Left lobe of liver (tissue), 2 donors: Measurements from ENCODE around the gene LONP2. TPM values are rescaled to one million over a fixed set of nuclear protein-coding genes. Genes with fewer than 3 reads are reported as not detected.
"Not testable (repeated sequence)": the region's sequence is repeated elsewhere in the genome, so short reads cannot be mapped to it uniquely, and the experiment has no call there.

Source experiments
- ATAC-seq: fragments of 200-7000 bp; cut with Tn5 transposase; one replicate; pipeline ENCODE4 v1.9.1; 2020; ENCODE audit warnings: mild to moderate bottlenecking, moderate library complexity
- DNase-seq: peaks from one replicate; pipeline ENCODE4 v3.0.0-alpha.2; 2020; ENCODE audit warnings: low spot score
- total RNA-seq: library from RNA; stranded (reverse); gene quantifications from one replicate; pipeline ENCODE4 v1.2.1, GENCODE V29; 2021
- donor health status: DM: no; HTN: no; CAD: no; lungs with moderate emphysema.
- donor health status: DM: no; HTN: yes; CAD: no.

Gene LONP2
- total RNA-seq, 1 donor from 2014 or later, result 162 TPM

DNA sequence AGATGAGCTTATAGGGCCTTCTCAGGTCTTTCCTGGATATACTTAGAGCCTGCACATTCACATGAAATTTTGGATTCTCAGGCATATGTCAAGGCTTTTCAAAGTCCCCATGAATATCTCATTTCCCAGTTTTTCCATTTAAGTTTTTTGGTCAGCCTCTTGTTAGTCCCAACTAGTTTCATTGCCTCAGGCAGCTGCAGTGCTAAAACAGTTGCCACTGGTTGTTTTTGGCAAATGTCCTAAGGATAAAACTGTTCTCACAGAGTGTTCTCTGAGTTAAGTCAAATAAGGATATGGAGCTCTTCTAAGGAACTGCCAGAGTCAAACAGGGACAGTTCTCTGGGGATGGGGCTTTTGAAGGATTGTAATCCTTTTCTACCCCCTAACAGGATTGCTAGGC is 43.1 kb downstream of the LONP2 start:
- no peak for DNase-seq
- ATAC-seq, result no peak

GRCh38 chr16:48291303-48291702 is 47.2 kb downstream of the LONP2 start:
- ATAC-seq, result no peak

DNA sequence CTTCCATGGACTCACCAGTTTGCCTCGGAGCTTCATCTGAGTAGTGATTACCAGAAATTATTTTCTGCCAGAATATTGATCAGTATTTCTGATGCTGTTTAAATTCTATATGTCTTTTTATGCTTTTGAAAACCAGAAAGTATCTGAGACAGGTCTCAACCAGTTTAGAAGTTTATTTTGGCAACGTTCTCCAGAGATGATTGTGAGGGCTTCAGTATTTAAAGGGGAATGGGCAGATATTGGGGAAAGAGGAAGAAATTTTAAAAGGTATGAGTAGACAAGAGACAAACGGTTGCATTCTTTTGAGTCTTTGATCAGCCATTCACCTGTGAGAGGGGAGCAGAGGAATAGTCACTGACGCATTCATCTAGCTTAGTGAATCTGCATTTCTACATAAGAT is 47.7 kb downstream of the LONP2 start:
- ATAC-seq (no peak), DNase-seq (no peak)

More at GRCh38 chr16:48291303-48291702, 47.2 kb downstream of the LONP2 start:
- no peak for DNase-seq

GRCh38 chr16:48292452-48292851 is 48.4 kb downstream of the LONP2 start:
- ATAC-seq, result no peak
- DNase-seq, result no peak

GRCh38 chr16:48294724-48295123 is 50.6 kb downstream of the LONP2 start:
- no peak for DNase-seq
- no peak for ATAC-seq

DNA sequence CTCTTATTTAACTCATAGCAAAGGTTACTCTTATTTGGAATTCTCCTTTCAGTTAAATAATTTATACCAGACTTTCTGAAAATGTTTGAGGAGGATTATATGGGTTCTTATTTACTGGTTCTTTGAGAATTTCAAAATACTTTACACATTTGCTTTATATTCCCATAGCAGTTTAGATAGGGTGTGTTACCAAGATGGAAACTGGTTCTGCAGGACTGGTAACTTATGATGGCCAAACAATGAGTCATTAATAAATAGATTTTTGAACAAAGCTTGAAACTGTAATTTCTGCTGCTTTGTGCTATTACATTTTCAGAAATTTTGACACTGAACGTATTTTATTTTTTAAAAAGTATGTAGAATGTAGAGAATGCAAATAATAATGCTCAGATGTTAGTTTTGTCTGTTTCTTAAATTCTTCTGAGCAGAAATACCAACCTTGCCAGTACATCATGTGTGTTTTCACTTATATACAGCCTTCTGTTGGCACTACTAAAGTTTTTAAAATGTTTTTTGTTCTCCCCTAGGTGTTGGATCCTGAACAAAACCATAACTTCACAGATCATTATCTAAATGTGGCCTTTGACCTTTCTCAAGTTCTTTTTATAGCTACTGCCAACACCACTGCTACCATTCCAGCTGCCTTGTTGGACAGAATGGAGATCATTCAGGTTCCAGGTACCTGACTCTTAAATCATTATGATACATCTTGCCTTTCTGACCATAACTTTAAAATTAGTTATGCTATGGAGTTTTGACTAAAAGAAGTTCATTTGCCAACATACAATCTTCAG is 51.6 kb downstream of the LONP2 start:
- ATAC-seq (no peak), DNase-seq (no peak)

- no peak for DNase-seq
- peak; percentile 28 for ATAC-seq
Observed at GRCh38 chr16:48299471-48299870, 55.4 kb downstream of the LONP2 start.

- peak; percentile 66 for ATAC-seq
Observed at GRCh38 chr16:48300391-48300856, 56.3 kb downstream of the LONP2 start.

GRCh38 chr16:48308535-48308934 is 64.4 kb downstream of the LONP2 start:
- no peak for ATAC-seq
- DNase-seq, result no peak

More at GRCh38 chr16:48300391-48300856, 56.3 kb downstream of the LONP2 start:
- no peak for DNase-seq

DNA sequence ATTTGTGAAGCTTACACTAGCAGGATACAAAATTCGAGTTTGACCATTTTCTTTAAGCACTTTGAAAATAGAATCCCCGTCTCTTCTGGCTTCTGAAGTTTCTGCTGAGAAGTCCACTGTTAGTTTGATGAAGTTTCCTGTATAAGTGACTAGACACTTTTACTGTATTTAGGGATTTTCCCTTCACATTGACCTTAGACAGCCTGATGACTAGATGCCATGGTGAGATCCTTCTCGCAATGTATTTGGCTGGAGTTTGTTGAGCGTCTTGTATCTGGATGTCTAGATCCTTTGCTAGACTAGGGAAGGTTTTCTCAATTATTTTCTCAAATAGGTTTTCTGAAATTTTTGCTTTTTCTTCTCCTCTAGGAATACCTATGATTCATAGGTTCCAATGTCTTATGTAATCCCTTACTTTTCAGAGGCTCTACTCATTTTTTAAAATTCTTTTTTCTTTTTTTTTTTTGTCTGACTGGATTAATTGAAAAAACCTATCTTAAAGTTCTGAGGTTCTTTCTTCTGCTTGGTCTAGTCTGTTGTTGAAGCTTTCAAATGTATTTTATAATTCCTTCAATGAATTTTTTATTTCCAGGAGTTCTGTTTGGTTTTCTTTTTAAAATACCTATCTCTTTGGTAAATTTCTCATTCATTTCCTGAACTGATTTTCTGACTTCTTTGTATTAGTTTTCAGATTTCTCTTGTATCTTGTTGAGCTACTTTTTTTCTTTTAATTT is 67.0 kb downstream of the LONP2 start:
- no peak for DNase-seq
- no peak for ATAC-seq

- DNase-seq, ATAC-seq: not testable (repeated sequence)
Observed at GRCh38 chr16:48313905-48314304, 69.8 kb downstream of the LONP2 start.

DNA sequence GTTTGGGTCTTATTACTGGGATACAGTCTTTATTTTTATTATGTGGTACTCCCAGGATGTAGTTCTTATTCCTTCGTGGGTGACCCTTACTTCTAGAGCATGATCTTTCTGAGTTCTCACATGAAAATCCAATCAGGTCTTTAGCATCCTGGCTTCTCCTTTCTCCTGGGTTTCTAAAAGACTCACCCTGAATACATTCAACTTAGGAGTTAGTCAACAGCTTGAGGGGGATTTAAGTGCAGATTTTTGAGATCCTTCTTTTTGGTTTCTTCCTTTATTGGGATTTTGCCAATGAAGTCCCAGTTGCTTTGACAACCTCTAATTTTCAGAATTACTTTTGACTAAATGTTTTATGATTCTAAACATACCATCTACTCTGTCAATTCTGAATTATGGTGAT is 72.9 kb downstream of the LONP2 start:
- no peak for DNase-seq
- no peak for ATAC-seq

DNA sequence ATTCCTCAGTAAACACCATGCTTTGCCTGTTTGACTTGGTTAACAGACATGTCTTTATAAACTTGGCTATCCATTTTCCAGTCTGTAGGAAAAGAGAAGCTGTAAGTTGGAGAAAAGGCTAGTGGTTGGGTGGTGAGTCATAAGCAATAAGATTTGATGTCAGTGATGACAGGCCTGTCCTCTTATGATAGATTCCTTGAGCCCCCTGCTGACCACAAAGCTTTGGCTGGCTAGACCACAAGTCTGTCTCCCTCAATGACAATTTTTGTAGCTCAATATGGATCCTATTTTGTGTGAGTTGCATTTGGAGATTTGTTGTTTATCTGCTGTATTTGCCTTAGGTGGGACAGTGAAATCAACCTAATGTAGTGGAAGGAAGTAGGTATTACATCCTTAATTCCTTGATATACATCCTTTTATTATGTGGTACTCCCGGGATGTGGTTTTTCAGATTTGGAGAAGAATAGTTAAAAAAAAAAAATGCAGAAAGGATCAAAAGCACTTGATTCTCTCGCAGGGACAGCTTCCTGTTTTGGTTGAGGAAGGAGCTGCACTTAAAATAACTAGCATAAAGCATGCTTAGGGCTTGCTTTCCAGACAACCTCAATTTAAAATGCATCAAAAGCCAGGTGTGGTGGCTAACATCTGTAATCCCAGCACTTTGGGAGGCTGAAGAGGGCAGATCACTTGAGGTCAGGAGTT is 73.7 kb downstream of the LONP2 start:
- DNase-seq, result no peak
- ATAC-seq, result no peak

DNA sequence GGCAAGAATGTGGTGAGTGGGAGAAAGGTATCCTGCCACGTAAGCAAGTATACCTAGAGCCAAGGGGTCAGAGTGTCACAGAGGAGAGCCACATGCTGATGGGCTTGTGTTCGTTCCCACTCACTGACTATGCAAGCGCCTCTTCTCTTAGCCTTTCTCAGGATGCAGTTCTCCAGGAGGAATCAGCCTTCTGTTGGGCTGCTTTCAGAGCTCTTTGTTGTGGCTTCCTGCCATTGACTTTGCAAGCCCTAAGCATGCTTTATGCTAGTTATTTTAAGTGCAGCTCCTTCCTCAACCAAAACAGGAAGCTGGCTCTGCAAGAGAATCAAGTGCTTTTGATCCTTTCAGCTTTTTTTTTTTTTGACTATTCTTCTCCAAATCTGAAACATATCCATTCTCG is 74.5 kb downstream of the LONP2 start:
- ATAC-seq, result peak; percentile 58
- no peak for DNase-seq

DNA sequence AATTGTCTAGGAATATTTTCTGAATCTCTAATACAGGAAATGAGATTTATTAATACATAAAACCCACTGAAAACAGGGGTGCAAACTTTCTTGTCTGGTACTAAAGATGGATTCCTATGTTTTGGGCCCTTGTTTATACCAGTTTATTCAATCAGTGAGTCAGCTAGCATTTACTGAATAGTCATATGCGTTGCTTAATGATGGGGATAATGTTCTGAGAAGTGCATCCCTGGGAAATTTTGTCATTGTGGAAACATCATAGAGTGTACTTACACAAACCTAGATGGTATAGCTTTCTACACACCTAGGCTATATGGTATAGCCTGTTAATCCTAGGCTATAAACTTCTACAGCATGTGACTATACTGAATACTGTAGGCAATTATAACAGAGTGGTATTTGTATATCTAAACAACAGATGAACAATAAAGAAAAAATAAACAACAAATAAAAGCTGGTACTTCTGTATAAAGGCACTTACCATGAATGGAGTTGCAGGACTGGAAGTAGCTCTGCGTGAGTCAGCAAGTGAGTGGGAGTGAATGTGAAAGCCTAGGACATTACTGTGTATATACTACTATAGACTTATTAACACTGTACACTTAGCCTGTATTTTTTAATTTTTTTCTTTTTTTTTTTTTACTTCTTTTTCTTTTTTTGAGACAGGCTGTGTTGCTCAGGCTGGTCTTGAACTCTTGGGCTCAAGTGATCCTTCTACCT is 77.4 kb downstream of the LONP2 start:
- ATAC-seq (no peak), DNase-seq (no peak)

DNA sequence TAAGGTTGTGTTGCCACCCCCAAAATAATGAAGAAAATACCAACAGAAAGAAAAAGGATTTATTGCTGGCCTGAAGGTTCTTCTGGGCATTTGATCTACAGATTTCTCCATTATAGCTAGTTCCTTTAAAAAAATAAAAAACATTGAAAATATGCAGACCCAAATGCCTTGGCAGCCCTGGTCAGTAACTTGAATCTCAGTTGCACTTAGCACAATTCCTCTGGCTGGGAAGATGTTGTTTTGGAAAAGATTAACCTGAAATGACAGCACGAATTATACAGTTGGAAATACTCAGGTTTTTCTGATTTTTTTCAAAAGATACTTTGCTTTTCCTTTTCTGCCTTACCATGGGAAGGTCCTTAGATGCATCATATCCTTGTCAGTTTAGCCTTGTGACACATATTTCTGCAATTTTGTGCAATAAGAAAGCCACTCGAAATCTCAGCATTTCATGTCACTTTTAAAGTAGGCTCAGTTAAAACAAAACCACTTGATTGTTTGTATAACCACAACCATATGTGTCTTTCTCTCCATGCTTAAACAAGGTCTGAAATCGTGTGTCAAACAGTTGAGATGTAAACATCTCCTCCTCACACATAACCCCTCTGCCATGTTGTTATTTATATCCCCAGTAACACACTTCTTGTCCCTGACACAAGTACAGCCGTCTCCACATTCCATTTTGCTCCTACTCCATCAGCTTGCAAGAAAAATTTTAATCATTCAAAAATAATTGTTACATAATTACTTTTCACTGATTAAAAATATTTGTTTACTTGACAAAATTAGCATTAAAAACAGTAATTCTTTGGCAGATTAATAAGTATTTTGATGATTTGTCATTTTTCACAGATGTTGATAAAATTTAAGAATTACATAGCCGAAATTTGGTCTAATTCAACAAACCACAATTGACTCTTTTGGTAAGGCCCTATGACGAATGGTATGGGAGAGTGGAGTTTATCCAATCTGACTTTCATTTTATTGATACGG is 80.0 kb downstream of the LONP2 start:
- ATAC-seq (no peak), DNase-seq (no peak)

GRCh38 chr16:48326915-48327314 is 82.8 kb downstream of the LONP2 start:
- DNase-seq (no peak), ATAC-seq (no peak)

DNA sequence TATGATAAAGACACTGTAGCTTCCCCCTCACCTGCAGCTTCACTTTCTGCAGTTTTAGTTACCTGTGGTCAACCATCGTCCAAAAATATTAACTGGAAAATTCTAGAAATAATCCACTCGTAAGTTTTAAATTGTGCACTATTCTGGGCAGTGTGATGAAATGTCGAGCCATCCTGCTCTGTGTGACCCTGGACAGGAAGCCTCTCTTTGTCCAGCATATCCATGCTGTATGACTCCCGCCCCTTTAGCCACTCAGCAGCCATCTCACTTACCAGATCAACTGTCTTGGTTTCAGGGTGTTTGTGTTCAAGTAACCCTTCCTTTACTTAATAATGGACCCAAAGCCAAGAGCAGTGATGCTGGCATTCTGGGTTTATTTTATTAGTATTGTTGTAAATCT is 85.0 kb downstream of the LONP2 start:
- peak; percentile 29 for ATAC-seq

GRCh38 chr16:48330189-48330840 is 86.2 kb downstream of the LONP2 start:
- DNase-seq (no peak), ATAC-seq (peak; percentile 18)

More for the DNA sequence above, 85.0 kb downstream of the LONP2 start:
- DNase-seq, result no peak
